Activated T-cell treated with anti-CD3 and anti-CD28 coated beads for 48 hours (primary cell): ENCODE results near the gene RNU2-1.
"Not testable (repeated sequence)": the region's sequence is repeated elsewhere in the genome, so short reads cannot be mapped to it uniquely, and the experiment has no call there.

Experiments used
- DNase-seq: peaks from one replicate; pipeline ENCODE4 v3.0.0-alpha.2; 2020; ENCODE audit warnings: low read depth

RNU2-1 gene

GRCh38 chr17:43216369-43216761 is 17.4 kb downstream of the RNU2-1 start:
- no peak for DNase-seq

GRCh38 chr17:43215341-43215740 is 18.4 kb downstream of the RNU2-1 start:
- DNase-seq: no peak

- DNase-seq: no peak
Observed at GRCh38 chr17:43213545-43213944, 20.2 kb downstream of the RNU2-1 start.

GRCh38 chr17:43212641-43213490 is 20.9 kb downstream of the RNU2-1 start:
- no peak for DNase-seq

- peak; percentile 63 for DNase-seq
Observed at GRCh38 chr17:43211480-43212402, 22.0 kb downstream of the RNU2-1 start, which contains the start of gene TMEM106A. TSS of gene TMEM106A (plus strand) at chr17:43211875. CDS start at chr17:43213042, 1,167 bp downstream.

GRCh38 chr17:43211123-43211479 is 22.7 kb downstream of the RNU2-1 start:
- no peak for DNase-seq

GRCh38 chr17:43210576-43210975 is 23.2 kb downstream of the RNU2-1 start:
- DNase-seq: no peak

GRCh38 chr17:43203013-43203412 is 30.8 kb downstream of the RNU2-1 start:
- not testable (repeated sequence) for DNase-seq

GRCh38 chr17:43200127-43200526 is 33.6 kb downstream of the RNU2-1 start:
- DNase-seq: no peak

GRCh38 chr17:43199633-43200032 is 34.1 kb downstream of the RNU2-1 start:
- no peak for DNase-seq

- no peak for DNase-seq
Observed at GRCh38 chr17:43193251-43193650, 40.5 kb downstream of the RNU2-1 start.

GRCh38 chr17:43186656-43187055 is 47.1 kb downstream of the RNU2-1 start:
- not testable (repeated sequence) for DNase-seq

GRCh38 chr17:43183921-43184320 is 49.9 kb downstream of the RNU2-1 start:
- no peak for DNase-seq
